Stimulated activated effector memory CD8-positive, alpha-beta T cell treated with anti-CD3 and anti-CD28 coated beads, Interleukin-12 subunit alpha, Interleukin-12 subunit beta, amount 100 ng/mL, for 72 hours (primary cell): Measurements from ENCODE around the gene NABP1.
"Not testable (repeated sequence)": the region's sequence is repeated elsewhere in the genome, so short reads cannot be mapped to it uniquely, and the experiment has no call there.

Experiments used
- ATAC-seq: fragments of 150-1000 bp; cut with Tn5 transposase; 2 replicates; pipeline ENCODE4 v1.10.0; 2021
- DNase-seq, 2 donors: peaks; one replicate each; pipeline ENCODE4 v3.0.0; 2021 to 2022; ENCODE audit warnings: low spot score in 2 of 2
- H3K27ac Mint-ChIP-seq: one replicate; pipeline ENCODE4 v1.8.0; 2022; ENCODE audit warnings: mild to moderate bottlenecking, mixed read lengths
- H3K36me3 Mint-ChIP-seq: one replicate; pipeline ENCODE4 v1.8.0; 2022; ENCODE audit warnings: mild to moderate bottlenecking, mixed read lengths
- H3K4me1 Mint-ChIP-seq: one replicate; pipeline ENCODE4 v1.8.0; 2022; ENCODE audit warnings: mixed read lengths
- H3K4me3 Mint-ChIP-seq: one replicate; pipeline ENCODE4 v1.8.0; 2022; ENCODE audit warnings: mild to moderate bottlenecking, mixed read lengths
- H3K9me3 Mint-ChIP-seq: one replicate; pipeline ENCODE4 v1.8.0; 2022; ENCODE audit warnings: mixed read lengths

The NABP1 gene

GRCh38 chr2:191642541-191642940, 35.4 kb upstream of the NABP1 start:
- Mint-ChIP-seq H3K4me1 (peaks cover 30% of the 10 kb centered on the region), H3K9me3 (no peaks in the 10 kb centered on the region), H3K36me3 (peaks cover 5% of the 10 kb centered on the region), H3K27ac (peak overlapping the region; percentile 56), H3K4me3 (no peak overlapping the region)
- ATAC-seq (peak; percentile 62), DNase-seq (no peak)

DNA sequence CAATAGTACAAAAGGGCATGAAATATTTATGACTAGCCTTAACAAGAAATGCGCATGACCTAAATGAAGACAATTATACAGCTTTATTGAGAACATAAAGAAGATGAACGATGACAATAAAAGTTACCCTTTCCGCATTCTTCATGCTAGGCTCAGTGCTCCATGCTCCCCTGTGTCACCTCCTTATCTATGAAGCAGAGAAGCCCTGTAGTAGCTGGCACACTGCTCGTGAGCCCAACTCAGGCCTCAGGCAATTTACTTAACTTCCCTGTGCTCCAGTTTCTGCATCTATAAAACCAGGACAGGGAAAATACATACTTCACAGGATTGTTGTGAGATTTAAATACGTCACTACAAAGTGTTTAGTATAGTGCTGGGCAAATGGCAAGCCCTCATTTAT, 34.5 kb upstream of the NABP1 start:
- H3K36me3 Mint-ChIP-seq, result peaks cover 5% of the 10 kb centered on the region
- ATAC-seq (no peak), DNase-seq (no peak)
- H3K4me3 Mint-ChIP-seq, result no peak overlapping the region
- no peaks in the 10 kb centered on the region for H3K9me3 Mint-ChIP-seq
- peaks cover 21% of the 10 kb centered on the region for H3K4me1 Mint-ChIP-seq
- no peak overlapping the region for H3K27ac Mint-ChIP-seq

- H3K4me1 Mint-ChIP-seq, result peaks cover 16% of the 10 kb centered on the region
- not testable (repeated sequence) for H3K9me3 Mint-ChIP-seq, H3K36me3 Mint-ChIP-seq, ATAC-seq, H3K27ac Mint-ChIP-seq, H3K4me3 Mint-ChIP-seq, DNase-seq
Measured at GRCh38 chr2:191644613-191645012, 33.3 kb upstream of the NABP1 start.

- DNase-seq (no peak), ATAC-seq (peak; percentile 73)
- peaks cover 5% of the 10 kb centered on the region for H3K36me3 Mint-ChIP-seq
- H3K4me1 Mint-ChIP-seq, result peaks cover 16% of the 10 kb centered on the region
- no peak overlapping the region for H3K4me3 Mint-ChIP-seq
- no peaks in the 10 kb centered on the region for H3K9me3 Mint-ChIP-seq
- no peak overlapping the region for H3K27ac Mint-ChIP-seq
Measured at GRCh38 chr2:191645032-191645431, 32.9 kb upstream of the NABP1 start.

- H3K27ac Mint-ChIP-seq, result no peak overlapping the region
- no peak overlapping the region for H3K4me3 Mint-ChIP-seq
- DNase-seq, result no peak
- H3K4me1 Mint-ChIP-seq, result peaks cover 13% of the 10 kb centered on the region
- H3K9me3 Mint-ChIP-seq, result no peaks in the 10 kb centered on the region
- peaks cover 5% of the 10 kb centered on the region for H3K36me3 Mint-ChIP-seq
- ATAC-seq, result no peak
Measured at GRCh38 chr2:191645434-191646162, 32.3 kb upstream of the NABP1 start.

GRCh38 chr2:191646163-191646902, 31.6 kb upstream of the NABP1 start:
- H3K36me3 Mint-ChIP-seq, result peaks cover 5% of the 10 kb centered on the region

GRCh38 chr2:191649519-191649918, 28.4 kb upstream of the NABP1 start:
- DNase-seq, result no peak
- H3K4me1 Mint-ChIP-seq, result peaks cover 12% of the 10 kb centered on the region
- H3K4me3 Mint-ChIP-seq, result no peak overlapping the region
- H3K27ac Mint-ChIP-seq, result no peak overlapping the region
- H3K36me3 Mint-ChIP-seq, result no peaks in the 10 kb centered on the region
- ATAC-seq, result no peak
- no peaks in the 10 kb centered on the region for H3K9me3 Mint-ChIP-seq

More at GRCh38 chr2:191646163-191646902, 31.6 kb upstream of the NABP1 start:
- Mint-ChIP-seq H3K9me3 (no peaks in the 10 kb centered on the region), H3K27ac (no peak overlapping the region), H3K4me3 (no peak overlapping the region), H3K4me1 (peaks cover 16% of the 10 kb centered on the region)
- ATAC-seq, result no peak
- no peak for DNase-seq

- ATAC-seq (peak; percentile 94), DNase-seq (peak in 1 of 2 donors; percentile 68)
- no peaks in the 10 kb centered on the region for H3K9me3 Mint-ChIP-seq
- peak overlapping the region; percentile 32 for H3K27ac Mint-ChIP-seq
- H3K36me3 Mint-ChIP-seq, result no peaks in the 10 kb centered on the region
- H3K4me1 Mint-ChIP-seq, result peaks cover 12% of the 10 kb centered on the region
- peak overlapping the region; percentile 11 for H3K4me3 Mint-ChIP-seq
Measured at GRCh38 chr2:191650896-191651773, 26.8 kb upstream of the NABP1 start.

DNA sequence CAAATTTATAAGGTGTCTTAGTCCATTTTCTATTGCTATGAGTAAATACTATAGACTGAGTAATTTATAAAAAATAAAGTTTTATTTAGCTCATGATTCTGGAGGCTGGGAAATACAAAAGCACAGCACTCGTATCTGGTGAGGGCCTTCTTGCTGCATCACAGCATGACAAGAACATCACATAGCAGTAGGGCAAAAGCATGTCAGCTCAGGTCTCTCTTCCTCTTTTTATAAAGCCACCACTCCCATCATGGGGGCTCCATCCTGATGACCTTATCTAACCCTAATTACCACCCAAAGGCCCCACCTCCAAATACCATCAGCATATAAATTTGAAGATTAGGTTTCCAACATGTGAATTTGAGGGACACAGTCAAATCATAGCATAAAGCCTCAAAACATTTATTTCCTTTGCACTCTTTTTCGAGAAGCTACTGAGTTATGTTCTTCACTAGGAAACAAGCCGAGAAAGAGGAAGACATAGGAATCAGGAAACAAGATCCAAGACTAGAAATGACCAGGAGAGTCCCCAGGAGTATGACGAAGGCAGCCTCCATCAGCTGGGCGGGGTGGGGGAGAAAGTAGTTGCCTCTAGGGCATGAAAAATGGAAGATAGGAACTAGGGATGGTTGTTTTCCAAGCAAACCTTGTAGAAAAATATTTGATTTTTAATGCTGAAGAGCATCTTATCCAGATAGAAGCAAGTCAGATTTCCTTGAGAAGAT, 24.1 kb upstream of the NABP1 start:
- DNase-seq (no peak), ATAC-seq (no peak)
- Mint-ChIP-seq H3K27ac (no peak overlapping the region), H3K36me3 (no peaks in the 10 kb centered on the region), H3K9me3 (no peaks in the 10 kb centered on the region), H3K4me3 (no peak overlapping the region), H3K4me1 (peaks cover 18% of the 10 kb centered on the region)

- Mint-ChIP-seq H3K4me3 (no peak overlapping the region), H3K36me3 (no peaks in the 10 kb centered on the region), H3K9me3 (no peaks in the 10 kb centered on the region), H3K27ac (no peak overlapping the region), H3K4me1 (peaks cover 9% of the 10 kb centered on the region)
- ATAC-seq (no peak), DNase-seq (no peak)
Measured at GRCh38 chr2:191656391-191656790, 21.5 kb upstream of the NABP1 start.

DNA sequence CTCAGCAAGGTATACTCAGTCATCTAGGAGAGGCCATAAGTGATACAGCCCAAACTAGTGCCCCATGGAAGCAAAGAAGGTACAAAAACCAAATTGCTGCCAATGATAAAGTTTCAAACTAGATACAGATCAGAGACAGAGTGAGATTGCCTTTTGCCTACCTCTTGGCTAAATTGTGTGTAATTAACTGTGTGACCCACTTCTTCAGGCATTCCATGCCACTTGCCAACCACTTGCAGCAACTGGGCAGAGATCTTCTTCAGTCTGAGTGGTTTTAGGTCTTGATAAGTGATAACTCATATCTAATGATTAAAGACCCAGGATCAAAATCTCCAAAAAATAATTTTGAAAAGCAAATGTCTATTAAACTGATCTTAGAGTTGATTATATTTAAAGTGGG, 21.1 kb upstream of the NABP1 start:
- DNase-seq (no peak), ATAC-seq (no peak)
- Mint-ChIP-seq H3K27ac (no peak overlapping the region), H3K9me3 (no peaks in the 10 kb centered on the region), H3K36me3 (no peaks in the 10 kb centered on the region), H3K4me3 (no peak overlapping the region), H3K4me1 (peaks cover 6% of the 10 kb centered on the region)

- peak; percentile 97 for ATAC-seq
- Mint-ChIP-seq H3K27ac (no peak overlapping the region), H3K9me3 (no peaks in the 10 kb centered on the region), H3K36me3 (no peaks in the 10 kb centered on the region), H3K4me3 (no peak overlapping the region), H3K4me1 (peaks cover 6% of the 10 kb centered on the region)
- no peak for DNase-seq
Measured at GRCh38 chr2:191657977-191658376, 20.0 kb upstream of the NABP1 start.

DNA sequence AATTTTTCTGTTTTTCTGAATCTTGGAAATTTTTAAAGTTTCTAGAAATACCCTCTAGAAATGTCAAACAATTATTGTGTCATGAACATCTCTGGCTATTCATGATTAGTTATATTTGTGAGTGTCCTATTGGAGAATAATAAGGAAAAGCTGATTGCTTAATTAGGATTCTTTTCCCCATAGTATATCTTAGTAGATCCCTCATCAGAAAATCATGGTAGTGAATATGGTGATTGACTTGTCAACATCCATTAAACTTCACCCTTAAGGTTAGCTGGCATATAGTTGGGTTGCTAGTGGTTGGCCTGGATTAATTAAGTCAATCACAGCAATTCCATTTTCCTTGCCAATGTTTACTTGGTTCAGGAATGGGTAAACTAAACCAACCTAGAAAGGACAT, 18.7 kb upstream of the NABP1 start:
- no peak overlapping the region for H3K4me3 Mint-ChIP-seq
- H3K4me1 Mint-ChIP-seq, result peaks cover 6% of the 10 kb centered on the region
- DNase-seq (no peak), ATAC-seq (no peak)
- H3K27ac Mint-ChIP-seq, result no peak overlapping the region
- no peaks in the 10 kb centered on the region for H3K36me3 Mint-ChIP-seq
- no peaks in the 10 kb centered on the region for H3K9me3 Mint-ChIP-seq

- peaks cover 5% of the 10 kb centered on the region for H3K9me3 Mint-ChIP-seq
- H3K4me3 Mint-ChIP-seq, result no peak overlapping the region
- peaks cover 15% of the 10 kb centered on the region for H3K4me1 Mint-ChIP-seq
- no peaks in the 10 kb centered on the region for H3K36me3 Mint-ChIP-seq
- H3K27ac Mint-ChIP-seq, result no peak overlapping the region
- DNase-seq (no peak), ATAC-seq (no peak)
Measured at GRCh38 chr2:191660575-191660974, 17.4 kb upstream of the NABP1 start.
